HepG2 (cell line): Measurements from ENCODE around the gene TRERF1.

ENCODE experiments used
- DMAP1 ChIP-seq: IDR thresholded peaks from 2 replicates; pipeline ENCODE4 v1.6.1; 2016
- EP300 ChIP-seq, 3 experiments: sonication (generic) in 1 of 3; formaldehyde crosslinking in 1 of 3; IDR thresholded peaks; 2 replicates each; pipeline versions ENCODE4 v1.5.1 to v1.6.1; 2011 to 2020; ENCODE audit warnings: low read depth in 2 of 3, low read length in 2 of 3, borderline replicate concordance in 1 of 3, improper control_type of control experiment in 1 of 3, mild to moderate bottlenecking in 1 of 3, missing genetic modification reagents in 1 of 3, moderate library complexity in 1 of 3
- SIN3A ChIP-seq: IDR thresholded peaks from 2 replicates; pipeline ENCODE4 v1.6.1; 2011; ENCODE audit warnings: low read depth, mild to moderate bottlenecking, control low read depth, low read length, borderline replicate concordance
- TBP ChIP-seq: sonication (generic); formaldehyde crosslinking; IDR thresholded peaks from 2 replicates; pipeline ENCODE4 v1.5.0; 2020; ENCODE audit warnings: missing genetic modification reagents
- ZNF136 ChIP-seq: sonication (generic); formaldehyde crosslinking; IDR thresholded peaks from 2 replicates; pipeline ENCODE4 v1.8.1; 2022; ENCODE audit warnings: low read depth, mild to moderate bottlenecking, moderate library complexity, missing genetic modification reagents

DNA sequence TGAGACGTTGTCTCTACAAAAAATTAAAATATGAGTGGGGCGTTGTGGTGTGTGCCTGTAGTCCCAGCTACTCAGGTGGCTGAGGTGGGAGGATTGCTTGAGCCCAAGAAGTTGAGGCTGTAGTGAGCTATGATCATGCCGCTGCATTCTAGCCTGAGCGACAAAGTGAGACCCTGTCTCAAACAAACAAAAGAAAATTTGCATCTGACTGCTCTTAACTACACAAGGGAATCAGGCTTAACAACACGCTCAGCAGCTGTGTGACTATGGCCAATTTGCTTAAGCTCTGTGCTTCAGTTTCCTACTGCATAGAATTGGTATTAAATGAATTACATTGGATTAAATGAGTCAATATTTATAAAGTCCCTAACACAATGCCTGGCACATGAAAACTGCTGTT lies 209.8 kb downstream of the TRERF1 start:
- no peak for TF ChIP-seq DMAP1 (CRISPR knock-in tag)
- TF ChIP-seq ZNF136 (CRISPR knock-in tag), result no peak
- TF ChIP-seq SIN3A, result no peak
- TF ChIP-seq EP300 (IDR thresholded peaks at IDR 0.05; ENCODE audit: low read depth in 2 of 2, low read length in 2 of 2), result no peak
- no peak for TF ChIP-seq EP300 (CRISPR knock-in tag; IDR thresholded peaks at IDR 0.05; ENCODE audit: borderline replicate concordance)
- no peak for TF ChIP-seq TBP (CRISPR knock-in tag)
